GM18861 (cell line): ENCODE results near the gene ZBTB14.

Experiments used
- ATAC-seq: cut with Tn5 transposase; IDR thresholded peaks from one replicate; pipeline ENCODE4 v1.9.1; 2021; ENCODE audit not compliant: unreplicated experiment

Gene ZBTB14

GRCh38 chr18:5294113-5294456, 1.4 kb downstream of the ZBTB14 start:
- no peak for ATAC-seq

- peak; percentile 80 for ATAC-seq
These were observed 7.0 kb downstream of the ZBTB14 start for GRCh38 chr18:5288517-5288935.

GRCh38 chr18:5287854-5288253, 7.7 kb downstream of the ZBTB14 start:
- ATAC-seq = no peak

- ATAC-seq = no peak
These were observed 9.0 kb downstream of the ZBTB14 start for GRCh38 chr18:5286525-5286924.

- ATAC-seq = no peak
These were observed 10.2 kb downstream of the ZBTB14 start for GRCh38 chr18:5285326-5285725.

GRCh38 chr18:5284808-5285207, 10.7 kb downstream of the ZBTB14 start:
- ATAC-seq = no peak

- no peak for ATAC-seq
These were observed 12.8 kb downstream of the ZBTB14 start for GRCh38 chr18:5282770-5283169.

GRCh38 chr18:5276947-5277346, 18.6 kb downstream of the ZBTB14 start:
- ATAC-seq = no peak

- ATAC-seq = no peak
These were observed 19.7 kb downstream of the ZBTB14 start for GRCh38 chr18:5275872-5276271.

- no peak for ATAC-seq
These were observed 26.7 kb downstream of the ZBTB14 start for GRCh38 chr18:5268874-5269273.

GRCh38 chr18:5266721-5267120, 28.8 kb downstream of the ZBTB14 start:
- no peak for ATAC-seq

GRCh38 chr18:5253910-5254309, 41.6 kb downstream of the ZBTB14 start:
- ATAC-seq = no peak

GRCh38 chr18:5251117-5251516, 44.4 kb downstream of the ZBTB14 start:
- ATAC-seq = no peak

- ATAC-seq = no peak
These were observed 44.9 kb downstream of the ZBTB14 start for GRCh38 chr18:5250603-5251002.

GRCh38 chr18:5244941-5245340, 50.6 kb downstream of the ZBTB14 start:
- no peak for ATAC-seq

GRCh38 chr18:5239447-5239846, 56.1 kb downstream of the ZBTB14 start:
- ATAC-seq = no peak
